ENCODE measurements around the gene HS3ST3A1. TPM values are rescaled to one million over a fixed set of nuclear protein-coding genes. Genes with fewer than 3 reads are reported as not detected.

The HS3ST3A1 gene
- total and polyA plus RNA-seq, 2 of the 8 experiments (the other 6 are each of a cell fraction or from before 2014, with no cell fraction given), result 5.4 to 5.7 TPM

GRCh38 chr17:13510062-13510461 is 91.7 kb downstream of the HS3ST3A1 start:
- Histone ChIP-seq H2BK20ac (ENCODE audit: low read length) (no peak overlapping the region), H2BK15ac (ENCODE audit: low read length) (no peak overlapping the region), H3K14ac (ENCODE audit: insufficient read length) (no peak overlapping the region), H3K56ac (replicated peaks; ENCODE audit: insufficient read length, low read depth, low read length) (no peak overlapping the region), H3K27ac (ENCODE audit: low read depth, low read length) (no peak overlapping the region), H3K4me1 (replicated peaks in 1 of 4; ENCODE audit: control insufficient read depth in 3 of 4, insufficient read depth in 4 of 4, low read length in 3 of 4) (peaks cover 0 to 2% (median 0%) of the 10 kb centered on the region in 4 experiments; a peak in 2 of 7 replicates), H2AK5ac (ENCODE audit: low read depth, low read length) (no peak overlapping the region), H2AFZ (ENCODE audit: low read length) (no peak overlapping the region), H3K9me3 (ENCODE audit: insufficient read depth in 2 of 2, low read depth in 1 of 2, low read length in 1 of 2) (no peaks in the 10 kb centered on the region), H3K4me2 (ENCODE audit: insufficient read depth in 1 of 2, low read depth in 2 of 2, low read length in 2 of 2) (no peak overlapping the region), H4K8ac (ENCODE audit: extremely low read depth, insufficient read depth, low read length) (no peak overlapping the region), H3K79me2 (ENCODE audit: control insufficient read depth in 1 of 2, insufficient read depth in 2 of 2, low read length in 2 of 2) (no peaks in the 10 kb centered on the region), H3K9ac (replicated peaks in 1 of 4; ENCODE audit: extremely low read depth in 1 of 4, low read depth in 3 of 4, low read length in 3 of 4) (no peak overlapping the region), H3K79me1 (ENCODE audit: low read depth, low read length) (no peaks in the 10 kb centered on the region), H3K18ac (ENCODE audit: extremely low read depth, low read length) (0 out of 2 replicates have a peak overlapping the region, but pooled peaks have one; percentile 43), H3K23ac (ENCODE audit: insufficient read length) (no peak overlapping the region), H3K23me2 (ENCODE audit: low read depth, low read length) (no peaks in the 10 kb centered on the region), H4K5ac (ENCODE audit: insufficient read length, low read depth, low read length) (no peak overlapping the region), H2BK5ac (ENCODE audit: low read depth, low read length) (no peak overlapping the region), H2BK120ac (replicated peaks; ENCODE audit: low read depth, low read length) (no peak overlapping the region), H2BK12ac (ENCODE audit: low read depth, low read length) (no peak overlapping the region), H4K91ac (replicated peaks; ENCODE audit: insufficient read length, low read length) (no peak overlapping the region), H3K4ac (replicated peaks; ENCODE audit: insufficient read length, low read depth, low read length) (no peak overlapping the region), H3K36me3 (ENCODE audit: control insufficient read depth in 2 of 4, insufficient read depth in 4 of 4, low read length in 3 of 4) (no peaks in the 10 kb centered on the region), H4K20me1 (replicated peaks in 1 of 2; ENCODE audit: control insufficient read depth in 1 of 2, insufficient read depth in 2 of 2, low read length in 2 of 2) (no peaks in the 10 kb centered on the region), H3K27me3 (replicated peaks in 1 of 4; ENCODE audit: control insufficient read depth in 3 of 4, extremely low read depth in 1 of 4, insufficient read depth in 3 of 4, low read length in 3 of 4) (no peaks in the 10 kb centered on the region), H3K4me3 (ENCODE audit: extremely low read depth in 1 of 4, insufficient read depth in 2 of 4, low read depth in 3 of 4, low read length in 4 of 4) (no peak overlapping the region)
- FAIRE-seq (no peak), DNase-seq (ENCODE audit: low read depth in 1 of 2, low spot score in 2 of 2) (no peak)
- CTCF ChIA-PET (ENCODE audit: partially characterized antibody), result no interaction called here
- TF ChIP-seq NRF1 (IDR thresholded peaks at IDR 0.05; ENCODE audit: low read depth, low read length), result no peak
- no peak for TF ChIP-seq NANOG (IDR thresholded peaks at IDR 0.05; ENCODE audit: insufficient read depth, low read depth, low read length, poor library complexity, severe bottlenecking)
- TF ChIP-seq SRF (IDR thresholded peaks at IDR 0.05; ENCODE audit: low read depth, low read length), result no peak
- no peak for TF ChIP-seq EGR1 (IDR thresholded peaks at IDR 0.05; ENCODE audit: borderline replicate concordance, low read depth, low read length)
- TF ChIP-seq RBBP5 (IDR thresholded peaks at IDR 0.05; ENCODE audit: borderline replicate concordance, low read depth, low read length), result no peak
- no peak for TF ChIP-seq PHF8 (conservative IDR thresholded peaks at IDR 0.05; ENCODE audit: low read depth, low read length)
- WGBS, 2 experiments (ENCODE audit: extremely low coverage in 1 of 2, insufficient coverage in 1 of 2, insufficient read length in 1 of 2, insufficient replicate concordance in 2 of 2, low coverage in 1 of 2, low lambda C conversion rate in 2 of 2, missing lambda C conversion rate in 1 of 2), result 84% methylated on average over 6 of the region's 6 CpGs; no CpG with 5 or more reads in 1 of the 2 experiments
- POLR2A ChIA-PET (ENCODE audit: partially characterized antibody), result interaction anchor here (0.7 kb wide), 1 partner anchor 13 kb away, joined by 4 read pairs; no protein-coding TSS in a partner anchor
